HepG2 (cell line): ENCODE data around the gene BEGAIN. TPM values are rescaled to one million over a fixed set of nuclear protein-coding genes. Genes with fewer than 3 reads are reported as not detected.

Experiments
- DMAP1 ChIP-seq: IDR thresholded peaks from 2 replicates; pipeline ENCODE4 v1.6.1; 2016
- HOXA5 ChIP-seq: sonication (generic); formaldehyde crosslinking; IDR thresholded peaks from 2 replicates; pipeline ENCODE4 v1.4.0; 2020; ENCODE audit warnings: missing genetic modification reagents
- SNAPC4 ChIP-seq: sonication (generic); formaldehyde crosslinking; IDR thresholded peaks from 2 replicates; pipeline ENCODE4 v1.4.0; 2020; ENCODE audit warnings: mild to moderate bottlenecking, missing genetic modification reagents
- SP2 ChIP-seq: sonication (generic); formaldehyde crosslinking; IDR thresholded peaks from 2 replicates; pipeline ENCODE4 v1.5.1; 2020; ENCODE audit warnings: mild to moderate bottlenecking, missing genetic modification reagents
- ZNF558 ChIP-seq: sonication (generic); formaldehyde crosslinking; IDR thresholded peaks from 2 replicates; pipeline ENCODE4 v1.9.0; 2022; ENCODE audit warnings: mild to moderate bottlenecking, missing genetic modification reagents, borderline replicate concordance
- ZNF678 ChIP-seq: sonication (generic); formaldehyde crosslinking; IDR thresholded peaks from 2 replicates; pipeline ENCODE4 v1.4.0; 2020; ENCODE audit warnings: mild to moderate bottlenecking, missing genetic modification reagents
- polyA plus RNA-seq, 8 experiments: library from polyadenylated mRNA; depleted of rRNA in 3 of 8; stranded (reverse) in 7 of 8; unstranded in 1 of 8; fragments of >200 nt; fragmentation: Illumina TruSeq in 4 of 8; extraction: Trizol in 4 of 8; gene quantifications; 2 replicates each; pipeline versions ENCODE4 v1.2.1 to v1.2.3, GENCODE V29; 2011 to 2016; ENCODE audit warnings: low read depth in 4 of 8, missing spikeins in 1 of 8, mixed read lengths in 1 of 8; ENCODE audit not compliant: insufficient read depth in 1 of 8
- total RNA-seq, 5 experiments: library from RNA; depleted of rRNA; stranded (reverse); fragments of >200 nt; fragmentation: Illumina TruSeq; extraction: Trizol; gene quantifications; 2 replicates each; pipeline ENCODE4 v1.2.3, GENCODE V29; 2016; ENCODE audit warnings: low read depth in 1 of 5
- TF ChIP-seq, protein P1 (sequence below), 2 experiments: fragments of 450-650 bp in 1 of 2; sonication (generic) in 1 of 2; formaldehyde crosslinking; IDR thresholded peaks; 2 replicates each; pipeline versions ENCODE4 v1.5.0 to v1.8.0; 2020 to 2022; ENCODE audit warnings: mild to moderate bottlenecking in 1 of 2, missing genetic modification reagents in 1 of 2
- TF ChIP-seq, protein P2 (sequence below): IDR thresholded peaks from 2 replicates; pipeline ENCODE4 v1.6.1; 2012; ENCODE audit warnings: low read depth, low read length, improper control_type of control experiment

BEGAIN gene
- total and polyA plus RNA-seq, 2 of the 13 experiments (the other 11 are each of a cell fraction or from before 2014, with no cell fraction given), result not detected

GRCh38 chr14:100605706-100606686 is 18.8 kb upstream of the BEGAIN start (continued):
- TF ChIP-seq HOXA5 (CRISPR knock-in tag), result no peak
- no peak for TF ChIP-seq ZNF678 (CRISPR knock-in tag)
- no peak for TF ChIP-seq SNAPC4
- TF ChIP-seq DMAP1 (CRISPR knock-in tag), result no peak
- TF ChIP-seq SP2, result no peak
- TF ChIP-seq, protein P1, sequence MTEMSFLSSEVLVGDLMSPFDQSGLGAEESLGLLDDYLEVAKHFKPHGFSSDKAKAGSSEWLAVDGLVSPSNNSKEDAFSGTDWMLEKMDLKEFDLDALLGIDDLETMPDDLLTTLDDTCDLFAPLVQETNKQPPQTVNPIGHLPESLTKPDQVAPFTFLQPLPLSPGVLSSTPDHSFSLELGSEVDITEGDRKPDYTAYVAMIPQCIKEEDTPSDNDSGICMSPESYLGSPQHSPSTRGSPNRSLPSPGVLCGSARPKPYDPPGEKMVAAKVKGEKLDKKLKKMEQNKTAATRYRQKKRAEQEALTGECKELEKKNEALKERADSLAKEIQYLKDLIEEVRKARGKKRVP (CRISPR knock-in tag; IDR thresholded peaks at IDR 0.05), result no peak
- no peak for TF ChIP-seq ZNF558
- TF ChIP-seq, protein P2, sequence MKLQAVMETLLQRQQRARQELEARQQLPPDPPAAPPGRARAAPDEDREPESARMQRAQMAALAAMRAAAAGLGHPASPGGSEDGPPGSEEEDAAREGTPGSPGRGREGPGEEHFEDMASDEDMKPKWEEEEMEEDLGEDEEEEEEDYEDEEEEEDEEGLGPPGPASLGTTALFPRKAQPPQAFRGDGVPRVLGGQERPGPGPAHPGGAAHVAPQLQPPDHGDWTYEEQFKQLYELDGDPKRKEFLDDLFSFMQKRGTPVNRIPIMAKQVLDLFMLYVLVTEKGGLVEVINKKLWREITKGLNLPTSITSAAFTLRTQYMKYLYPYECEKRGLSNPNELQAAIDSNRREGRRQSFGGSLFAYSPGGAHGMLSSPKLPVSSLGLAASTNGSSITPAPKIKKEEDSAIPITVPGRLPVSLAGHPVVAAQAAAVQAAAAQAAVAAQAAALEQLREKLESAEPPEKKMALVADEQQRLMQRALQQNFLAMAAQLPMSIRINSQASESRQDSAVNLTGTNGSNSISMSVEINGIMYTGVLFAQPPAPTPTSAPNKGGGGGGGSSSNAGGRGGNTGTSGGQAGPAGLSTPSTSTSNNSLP, result no peak
